Measurements from ENCODE around the gene HK2.

Gene HK2

GRCh38 chr2:74845991-74846390 lies 12.1 kb downstream of the HK2 start:
- TF ChIP-seq SIN3A (IDR thresholded peaks at IDR 0.05; ENCODE audit: borderline replicate concordance, insufficient read depth, low read length) (no peak), TAF1 (IDR thresholded peaks at IDR 0.05; ENCODE audit: borderline replicate concordance, insufficient read depth, low read length) (no peak), POLR2AphosphoS5 (IDR thresholded peaks at IDR 0.05; ENCODE audit: low read depth, low read length) (no peak), FOXP2 (optimal IDR thresholded peaks at IDR 0.05; ENCODE audit: borderline replicate concordance, extremely low read depth, extremely low read length, insufficient read depth) (no peak)
- TF ChIP-seq, protein P1, sequence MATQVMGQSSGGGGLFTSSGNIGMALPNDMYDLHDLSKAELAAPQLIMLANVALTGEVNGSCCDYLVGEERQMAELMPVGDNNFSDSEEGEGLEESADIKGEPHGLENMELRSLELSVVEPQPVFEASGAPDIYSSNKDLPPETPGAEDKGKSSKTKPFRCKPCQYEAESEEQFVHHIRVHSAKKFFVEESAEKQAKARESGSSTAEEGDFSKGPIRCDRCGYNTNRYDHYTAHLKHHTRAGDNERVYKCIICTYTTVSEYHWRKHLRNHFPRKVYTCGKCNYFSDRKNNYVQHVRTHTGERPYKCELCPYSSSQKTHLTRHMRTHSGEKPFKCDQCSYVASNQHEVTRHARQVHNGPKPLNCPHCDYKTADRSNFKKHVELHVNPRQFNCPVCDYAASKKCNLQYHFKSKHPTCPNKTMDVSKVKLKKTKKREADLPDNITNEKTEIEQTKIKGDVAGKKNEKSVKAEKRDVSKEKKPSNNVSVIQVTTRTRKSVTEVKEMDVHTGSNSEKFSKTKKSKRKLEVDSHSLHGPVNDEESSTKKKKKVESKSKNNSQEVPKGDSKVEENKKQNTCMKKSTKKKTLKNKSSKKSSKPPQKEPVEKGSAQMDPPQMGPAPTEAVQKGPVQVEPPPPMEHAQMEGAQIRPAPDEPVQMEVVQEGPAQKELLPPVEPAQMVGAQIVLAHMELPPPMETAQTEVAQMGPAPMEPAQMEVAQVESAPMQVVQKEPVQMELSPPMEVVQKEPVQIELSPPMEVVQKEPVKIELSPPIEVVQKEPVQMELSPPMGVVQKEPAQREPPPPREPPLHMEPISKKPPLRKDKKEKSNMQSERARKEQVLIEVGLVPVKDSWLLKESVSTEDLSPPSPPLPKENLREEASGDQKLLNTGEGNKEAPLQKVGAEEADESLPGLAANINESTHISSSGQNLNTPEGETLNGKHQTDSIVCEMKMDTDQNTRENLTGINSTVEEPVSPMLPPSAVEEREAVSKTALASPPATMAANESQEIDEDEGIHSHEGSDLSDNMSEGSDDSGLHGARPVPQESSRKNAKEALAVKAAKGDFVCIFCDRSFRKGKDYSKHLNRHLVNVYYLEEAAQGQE (IDR thresholded peaks at IDR 0.05; ENCODE audit: insufficient read depth in 1 of 2, low read depth in 2 of 2, low read length in 2 of 2), result no peak

GRCh38 chr2:74846481-74846880 lies 12.6 kb downstream of the HK2 start:
- TF ChIP-seq FOXP2 (optimal IDR thresholded peaks at IDR 0.05; ENCODE audit: borderline replicate concordance, extremely low read depth, extremely low read length, insufficient read depth) (no peak), POLR2AphosphoS5 (IDR thresholded peaks at IDR 0.05; ENCODE audit: low read depth, low read length) (no peak), SIN3A (IDR thresholded peaks at IDR 0.05; ENCODE audit: borderline replicate concordance, insufficient read depth, low read length) (no peak), TAF1 (IDR thresholded peaks at IDR 0.05; ENCODE audit: borderline replicate concordance, insufficient read depth, low read length) (no peak)
- TF ChIP-seq, protein P1 (IDR thresholded peaks at IDR 0.05; ENCODE audit: insufficient read depth in 1 of 2, low read depth in 2 of 2, low read length in 2 of 2), result no peak

DNA sequence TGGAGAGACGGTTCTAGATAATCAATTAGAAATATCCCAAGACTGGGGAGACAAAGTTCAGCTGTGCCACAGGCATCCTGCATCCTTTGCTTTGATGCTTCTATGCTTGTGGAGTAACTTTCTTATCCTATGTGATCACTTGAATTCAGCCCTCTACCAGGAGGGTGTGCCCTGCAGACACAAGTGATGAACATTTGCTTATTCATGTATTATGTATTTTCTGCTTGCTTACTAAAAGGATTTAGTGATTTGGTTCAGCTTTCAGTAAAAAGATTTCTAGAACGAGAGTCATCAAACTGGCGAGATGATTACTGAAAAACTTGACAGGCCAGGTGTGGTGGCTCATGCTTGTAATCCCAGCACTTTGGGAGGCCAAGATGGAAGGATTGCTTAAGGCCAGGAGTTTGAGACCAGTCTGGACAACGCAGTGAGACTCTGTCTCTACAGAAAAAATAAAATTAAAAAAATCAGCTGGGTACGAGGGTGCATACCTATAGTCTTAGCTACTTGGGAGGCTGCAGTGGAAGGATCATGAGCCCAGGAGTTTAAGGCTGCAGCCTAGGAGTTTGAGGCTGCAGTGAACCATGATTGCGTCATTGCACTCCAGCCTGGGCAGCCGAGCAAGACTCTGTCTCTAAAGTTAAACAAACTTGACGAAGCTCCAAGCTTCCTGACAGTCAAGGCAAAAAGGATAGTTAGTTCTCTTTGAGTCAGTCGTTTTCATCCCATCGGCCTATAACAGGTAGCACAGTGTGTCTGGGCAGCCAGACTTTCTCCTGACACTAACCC lies 13.3 kb downstream of the HK2 start:
- TF ChIP-seq POLR2AphosphoS5 (IDR thresholded peaks at IDR 0.05; ENCODE audit: low read depth, low read length) (no peak), FOXP2 (optimal IDR thresholded peaks at IDR 0.05; ENCODE audit: borderline replicate concordance, extremely low read depth, extremely low read length, insufficient read depth) (no peak), SIN3A (IDR thresholded peaks at IDR 0.05; ENCODE audit: borderline replicate concordance, insufficient read depth, low read length) (no peak)
- TF ChIP-seq, protein P1 (IDR thresholded peaks at IDR 0.05; ENCODE audit: insufficient read depth in 1 of 2, low read depth in 2 of 2, low read length in 2 of 2), result no peak

GRCh38 chr2:74849228-74849892 lies 15.4 kb downstream of the HK2 start:
- TF ChIP-seq, protein P1 (IDR thresholded peaks at IDR 0.05; ENCODE audit: insufficient read depth in 1 of 2, low read depth in 2 of 2, low read length in 2 of 2), result no peak
- no peak for TF ChIP-seq POLR2AphosphoS5 (IDR thresholded peaks at IDR 0.05; ENCODE audit: low read depth, low read length)
- TF ChIP-seq FOXP2 (optimal IDR thresholded peaks at IDR 0.05; ENCODE audit: borderline replicate concordance, extremely low read depth, extremely low read length, insufficient read depth), result no peak
- no peak for TF ChIP-seq TAF1 (IDR thresholded peaks at IDR 0.05; ENCODE audit: borderline replicate concordance, insufficient read depth, low read length)
